ENCODE data around the gene SPO11.

- TF ChIP-seq ZNF274 (IDR thresholded peaks at IDR 0.05; ENCODE audit: low read depth, low read length) = no peak
- no peak for TF ChIP-seq SUZ12 (IDR thresholded peaks at IDR 0.05; ENCODE audit: extremely low read depth, insufficient read depth, insufficient read length)
- no peak for TF ChIP-seq YY1 (IDR thresholded peaks at IDR 0.05; ENCODE audit: insufficient read depth, insufficient read length)
Observed at GRCh38 chr20:57388953-57389694, 59.5 kb downstream of the SPO11 start.

All from NT2/D1 (cell line).